ENCODE results near the gene VSIG10L2.

GRCh38 chr11:125951731-125952130 is 5.9 kb downstream of the VSIG10L2 start:
- TF ChIP-seq, protein P1, sequence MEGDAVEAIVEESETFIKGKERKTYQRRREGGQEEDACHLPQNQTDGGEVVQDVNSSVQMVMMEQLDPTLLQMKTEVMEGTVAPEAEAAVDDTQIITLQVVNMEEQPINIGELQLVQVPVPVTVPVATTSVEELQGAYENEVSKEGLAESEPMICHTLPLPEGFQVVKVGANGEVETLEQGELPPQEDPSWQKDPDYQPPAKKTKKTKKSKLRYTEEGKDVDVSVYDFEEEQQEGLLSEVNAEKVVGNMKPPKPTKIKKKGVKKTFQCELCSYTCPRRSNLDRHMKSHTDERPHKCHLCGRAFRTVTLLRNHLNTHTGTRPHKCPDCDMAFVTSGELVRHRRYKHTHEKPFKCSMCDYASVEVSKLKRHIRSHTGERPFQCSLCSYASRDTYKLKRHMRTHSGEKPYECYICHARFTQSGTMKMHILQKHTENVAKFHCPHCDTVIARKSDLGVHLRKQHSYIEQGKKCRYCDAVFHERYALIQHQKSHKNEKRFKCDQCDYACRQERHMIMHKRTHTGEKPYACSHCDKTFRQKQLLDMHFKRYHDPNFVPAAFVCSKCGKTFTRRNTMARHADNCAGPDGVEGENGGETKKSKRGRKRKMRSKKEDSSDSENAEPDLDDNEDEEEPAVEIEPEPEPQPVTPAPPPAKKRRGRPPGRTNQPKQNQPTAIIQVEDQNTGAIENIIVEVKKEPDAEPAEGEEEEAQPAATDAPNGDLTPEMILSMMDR (IDR thresholded peaks at IDR 0.05; ENCODE audit: insufficient read depth, low read length, poor library complexity, severe bottlenecking), result no peak
- TF ChIP-seq EZH2phosphoT487 (conservative IDR thresholded peaks at IDR 0.05; ENCODE audit: low read length), result no peak
